CD4-positive, alpha-beta T cell treated with Interferon gamma for 1 hour (primary cell): Measurements from ENCODE around the gene TTC39C.
A peak's percentile ranks its signal among the peaks of the same experiment; 100 is the strongest.
"Not testable (repeated sequence)": the region's sequence is repeated elsewhere in the genome, so short reads cannot be mapped to it uniquely, and the experiment has no call there.

Source experiments
- DNase-seq: peaks from one replicate; pipeline ENCODE4 v3.0.0-alpha.2; 2020

TTC39C gene

DNA sequence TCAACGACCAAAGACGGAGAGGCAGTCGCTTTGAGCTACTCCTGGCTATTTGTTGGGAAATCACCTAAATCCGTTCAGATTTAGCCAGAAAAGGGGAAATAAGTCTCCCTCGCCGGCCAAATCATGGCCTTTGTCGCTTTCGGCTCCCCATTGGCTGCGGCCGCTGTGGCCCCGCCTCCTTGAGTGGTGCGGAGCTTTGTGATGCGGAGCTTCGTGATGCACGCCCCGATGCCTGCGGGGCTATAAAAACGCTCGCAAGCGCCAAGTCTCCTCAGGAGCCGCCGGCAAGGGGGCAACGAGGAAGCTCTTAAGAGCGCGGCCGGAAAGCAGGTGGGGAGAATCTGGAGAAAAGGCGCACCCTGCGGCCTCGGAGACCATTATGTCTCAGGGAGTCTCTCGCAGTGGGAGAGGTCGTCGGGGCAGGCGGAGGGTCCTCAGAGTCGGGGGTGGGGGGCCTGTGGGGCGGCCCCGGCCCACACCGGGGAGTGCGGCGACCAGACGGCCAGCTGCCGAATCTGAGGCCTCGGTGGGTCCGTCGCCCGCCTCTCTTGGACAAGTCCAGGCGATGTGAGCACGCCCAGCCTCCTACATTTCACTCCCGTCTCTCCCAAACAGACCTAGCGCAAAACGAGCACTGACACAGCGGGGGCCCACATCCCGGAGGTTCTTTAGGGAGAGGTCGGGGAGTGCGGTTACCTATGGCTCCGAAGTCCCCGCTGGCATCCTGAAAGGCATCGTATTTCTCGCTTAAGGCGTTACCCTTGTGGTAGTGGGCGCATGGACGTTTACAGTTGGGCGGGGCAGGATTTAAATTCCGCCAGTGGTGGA, 124.4 kb downstream of the TTC39C start, which contains the start of gene CABYR:
Gene CABYR, plus strand, starts transcription at position 274 of the 828 bp plus-strand sequence. CDS start 4,053 bp downstream, outside the sequence.
- peak; percentile 89 for DNase-seq

- DNase-seq = no peak
Measured at GRCh38 chr18:24140697-24141096, 126.1 kb downstream of the TTC39C start.

- DNase-seq = no peak
Measured at GRCh38 chr18:24142376-24142775, 127.8 kb downstream of the TTC39C start.

GRCh38 chr18:24149591-24149990, 135.0 kb downstream of the TTC39C start:
- not testable (repeated sequence) for DNase-seq

DNA sequence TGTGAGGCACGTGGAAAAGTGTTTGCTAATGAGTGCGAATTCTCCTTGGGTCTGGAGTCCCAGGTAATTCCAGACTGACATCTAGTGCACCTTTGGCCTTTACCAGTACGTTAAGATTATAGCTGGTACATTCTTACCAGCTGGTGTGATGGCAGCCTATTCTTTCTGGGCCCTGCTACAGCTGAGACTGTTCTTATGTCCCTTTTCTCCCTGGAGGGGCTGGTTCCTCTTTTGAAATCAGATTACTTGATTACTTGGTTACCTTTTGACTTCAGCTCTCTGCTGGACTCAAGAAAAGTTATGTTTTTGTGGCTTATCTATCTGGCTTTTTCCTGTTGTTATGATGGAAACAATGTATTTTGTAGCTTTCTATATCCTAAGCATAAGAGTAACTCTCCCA, 138.8 kb downstream of the TTC39C start:
- no peak for DNase-seq

GRCh38 chr18:24157855-24158254, 143.3 kb downstream of the TTC39C start:
- no peak for DNase-seq

DNA sequence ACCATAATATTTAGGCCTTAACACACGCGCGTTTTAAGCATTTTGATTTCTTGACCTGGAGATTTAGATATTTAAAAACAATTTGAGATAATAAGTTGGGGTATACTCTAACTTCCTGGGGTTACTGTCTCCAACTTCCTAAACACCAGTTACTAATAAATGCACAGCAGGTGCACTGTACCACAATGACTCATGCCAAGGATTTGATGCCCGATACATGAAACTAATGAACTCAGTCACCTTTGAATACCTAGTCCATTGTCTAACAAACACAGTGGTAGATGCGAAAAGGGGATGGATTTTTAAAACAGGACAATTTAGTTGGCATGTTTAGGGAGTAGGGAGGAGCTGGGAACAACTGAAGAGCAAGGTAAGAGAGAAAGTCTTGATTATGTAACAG, 145.5 kb downstream of the TTC39C start:
- DNase-seq = no peak

DNA sequence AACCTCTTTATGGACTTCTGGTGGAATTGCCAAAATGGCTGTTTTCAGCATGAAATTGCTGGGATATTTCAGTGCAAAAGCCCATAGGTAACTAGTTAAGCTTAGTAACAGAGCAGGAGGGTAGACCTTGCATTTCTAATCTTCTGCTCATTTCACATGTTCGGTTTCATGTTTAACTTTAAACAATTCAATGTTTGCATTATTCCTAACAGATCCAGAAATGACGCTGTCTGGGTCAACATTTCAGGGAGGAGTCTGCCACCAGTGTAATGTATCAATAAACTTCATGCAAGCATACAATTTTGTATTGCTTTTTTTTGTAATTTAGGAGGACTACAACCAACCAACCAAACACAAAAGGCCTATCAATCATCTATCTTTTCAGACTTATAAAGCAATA, 146.8 kb downstream of the TTC39C start:
- DNase-seq = no peak

GRCh38 chr18:24168496-24168895, 153.9 kb downstream of the TTC39C start:
- DNase-seq = no peak

GRCh38 chr18:24170360-24170759, 155.8 kb downstream of the TTC39C start:
- no peak for DNase-seq

DNA sequence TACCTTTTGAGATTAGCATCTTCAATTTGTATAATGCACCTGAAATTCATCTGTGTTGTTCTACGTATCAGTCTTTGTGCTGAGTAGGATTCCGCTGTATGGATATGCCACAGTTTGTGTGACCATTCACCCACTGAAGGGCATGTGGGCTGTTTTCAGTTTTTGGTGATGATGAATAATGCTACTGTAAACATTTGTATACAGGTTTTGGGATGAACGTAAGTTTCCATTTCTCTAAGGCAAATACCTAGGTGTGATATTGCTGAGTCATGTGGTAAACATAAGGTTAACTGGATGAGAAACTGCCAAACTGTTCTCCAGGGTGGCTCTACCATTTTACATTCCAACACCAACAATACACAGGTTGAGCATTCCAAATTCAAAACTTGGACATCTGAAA, 159.4 kb downstream of the TTC39C start:
- no peak for DNase-seq

- DNase-seq = peak; percentile 40
Measured at GRCh38 chr18:24176727-24177416, 162.3 kb downstream of the TTC39C start.

DNA sequence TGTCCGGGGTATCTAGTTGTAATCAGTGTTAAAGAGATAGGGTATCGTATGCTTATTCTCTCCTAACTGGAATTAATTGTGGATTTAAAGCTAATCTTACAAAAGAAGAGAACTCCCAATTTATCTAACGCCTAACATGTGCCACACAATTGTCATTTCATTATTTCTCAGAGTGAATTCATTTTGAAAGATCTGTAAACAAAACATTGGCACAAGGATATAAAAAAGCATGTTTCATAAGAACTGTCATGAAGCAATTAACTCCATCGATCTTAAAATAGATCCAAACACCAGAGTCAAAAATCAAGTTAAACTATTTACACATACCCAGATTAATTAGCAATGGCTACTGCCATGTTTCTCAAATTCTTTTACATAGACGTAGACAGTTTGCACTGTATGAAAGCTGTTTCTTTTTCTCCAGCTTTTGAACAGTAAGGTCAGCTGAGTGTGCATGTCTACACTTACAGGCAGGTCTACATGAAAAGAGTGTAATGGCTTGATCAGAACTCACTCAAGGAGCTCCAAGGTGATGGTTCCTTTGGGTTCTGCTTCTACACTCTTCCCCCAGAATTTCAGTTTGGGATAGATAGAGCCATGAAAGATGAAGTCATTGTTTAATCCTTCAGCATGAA, 163.1 kb downstream of the TTC39C start:
- no peak for DNase-seq

DNA sequence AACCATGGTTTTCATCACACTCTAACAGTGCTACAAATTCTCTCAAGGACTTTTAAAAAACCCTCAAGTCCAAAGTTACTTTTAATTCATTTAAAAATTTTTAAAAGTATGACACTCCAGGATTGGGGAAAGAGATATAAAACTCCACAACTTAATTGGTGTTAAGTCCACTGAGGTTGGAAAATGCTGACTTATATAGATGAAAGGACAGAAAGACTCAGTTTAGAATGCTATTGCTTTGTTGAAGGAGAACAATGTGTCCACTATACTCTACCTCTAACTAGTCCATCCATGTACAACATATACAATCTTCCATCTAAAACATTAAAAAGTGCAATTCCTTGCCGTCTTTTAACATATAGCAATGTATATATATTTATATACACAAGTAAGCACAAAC, 165.5 kb downstream of the TTC39C start:
- no peak for DNase-seq

GRCh38 chr18:24181806-24182205, 167.3 kb downstream of the TTC39C start:
- DNase-seq = no peak
